Suppressor macrophage treated with lipopolysaccharide for 1 hour (primary cell): ENCODE data around the gene ZSWIM3.
"Not testable (repeated sequence)": the region's sequence is repeated elsewhere in the genome, so short reads cannot be mapped to it uniquely, and the experiment has no call there.

ENCODE experiments used
- DNase-seq, 3 donors: peaks; one replicate each; pipeline ENCODE4 v3.0.0-alpha.2; 2020 to 2022

The ZSWIM3 gene

GRCh38 chr20:45890985-45891983 lies 33.9 kb downstream of the ZSWIM3 start, which contains the start of the genes CTSA and NEURL2:
Gene CTSA, plus strand, starts transcription at chr20:45891335. Its CDS starts 234 bp downstream, at chr20:45891569.
Gene NEURL2, minus strand, starts transcription at chr20:45891208. Its CDS starts 217 bp downstream, at chr20:45890991.
- DNase-seq, result peak; percentile 77 to 88 (median 85)

DNA sequence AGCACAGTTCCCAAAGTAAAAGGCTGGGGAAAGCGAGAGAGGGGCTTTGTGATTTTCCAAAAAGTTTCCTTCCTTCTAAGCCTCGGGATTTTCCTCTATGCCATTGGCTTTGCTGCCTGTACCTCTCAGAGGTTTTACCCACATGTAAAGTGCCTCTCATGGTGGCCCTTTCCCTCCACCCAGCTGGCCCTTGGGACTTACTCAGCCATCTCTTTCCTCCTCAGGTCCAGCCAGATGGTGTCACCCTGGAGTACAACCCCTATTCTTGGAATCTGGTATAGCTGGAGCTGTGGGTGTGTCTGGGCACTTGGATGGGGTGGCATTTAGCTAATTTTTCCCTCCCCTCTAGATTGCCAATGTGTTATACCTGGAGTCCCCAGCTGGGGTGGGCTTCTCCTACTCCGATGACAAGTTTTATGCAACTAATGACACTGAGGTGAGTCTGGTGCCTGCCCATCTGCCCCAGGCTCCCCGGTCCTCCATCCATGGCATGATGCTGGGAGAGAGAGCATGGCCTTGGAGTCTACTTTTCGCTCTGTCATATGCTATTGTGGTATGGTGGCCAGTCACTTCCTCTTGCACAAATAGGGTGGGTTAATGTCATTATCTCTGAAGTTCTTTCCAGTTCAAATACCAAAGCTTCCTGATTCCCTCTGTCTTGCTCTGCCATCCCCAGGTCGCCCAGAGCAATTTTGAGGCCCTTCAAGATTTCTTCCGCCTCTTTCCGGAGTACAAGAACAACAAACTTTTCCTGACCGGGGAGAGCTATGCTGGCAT lies 34.8 kb downstream of the ZSWIM3 start:
- DNase-seq, result peak; percentile 59 to 63 (median 63)

GRCh38 chr20:45892828-45893500 lies 35.5 kb downstream of the ZSWIM3 start:
- DNase-seq, result no peak

- DNase-seq, result no peak
These were observed 36.4 kb downstream of the ZSWIM3 start for GRCh38 chr20:45893831-45894230.

DNA sequence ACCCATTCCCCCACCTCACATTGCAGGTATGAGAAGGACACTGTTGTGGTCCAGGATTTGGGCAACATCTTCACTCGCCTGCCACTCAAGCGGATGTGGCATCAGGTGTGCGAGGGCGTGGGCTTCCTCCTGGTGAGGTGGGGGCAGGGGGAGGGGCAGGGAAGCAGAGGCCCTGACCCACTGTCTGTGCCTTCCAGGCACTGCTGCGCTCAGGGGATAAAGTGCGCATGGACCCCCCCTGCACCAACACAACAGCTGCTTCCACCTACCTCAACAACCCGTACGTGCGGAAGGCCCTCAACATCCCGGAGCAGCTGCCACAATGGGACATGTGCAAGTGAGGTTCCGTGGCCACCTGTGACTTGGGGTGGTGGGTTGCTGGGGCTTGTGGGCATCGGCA lies 37.4 kb downstream of the ZSWIM3 start:
- no peak for DNase-seq

DNA sequence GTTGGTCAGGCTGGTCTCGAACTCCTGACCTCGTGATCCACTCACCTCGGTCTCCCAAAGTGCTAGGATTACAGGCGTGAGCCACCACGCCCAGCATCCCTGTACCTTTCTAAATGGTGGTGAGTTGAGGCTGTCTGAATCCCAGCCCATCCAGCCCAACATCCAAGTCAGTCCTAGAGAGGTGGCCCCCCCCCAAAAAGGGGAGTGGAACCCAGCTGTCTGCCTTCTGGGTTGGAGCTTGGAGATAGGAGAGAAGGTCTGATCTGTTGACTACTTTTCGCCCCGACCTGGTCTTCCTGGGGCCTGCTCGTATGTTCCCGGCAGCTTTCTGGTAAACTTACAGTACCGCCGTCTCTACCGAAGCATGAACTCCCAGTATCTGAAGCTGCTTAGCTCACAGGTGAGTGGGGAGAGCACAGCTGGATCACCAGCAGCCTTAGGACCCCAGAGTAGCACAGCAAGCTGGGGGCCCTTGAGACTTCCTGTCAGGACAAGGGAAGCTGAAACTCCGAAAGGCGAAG lies 39.3 kb downstream of the ZSWIM3 start:
- DNase-seq, result no peak

DNA sequence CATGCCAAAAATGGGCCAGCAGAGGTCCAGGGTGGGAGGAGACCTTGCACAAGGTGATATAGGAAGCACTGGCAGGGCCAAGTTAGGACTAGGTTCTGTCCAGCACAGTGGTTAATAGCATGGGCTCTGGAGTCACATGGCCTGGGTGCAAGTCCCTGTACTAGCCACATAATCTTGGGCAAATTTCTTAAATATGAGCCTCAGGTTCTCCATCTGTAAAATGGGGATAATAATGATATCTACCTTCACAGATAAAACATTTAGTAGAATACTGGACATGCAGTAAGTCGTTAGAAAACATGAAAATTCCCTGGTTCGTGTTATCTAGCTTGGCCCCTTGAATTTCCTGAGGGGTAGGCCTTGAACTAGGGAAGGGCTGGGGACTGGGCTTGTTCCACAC lies 39.9 kb downstream of the ZSWIM3 start:
- DNase-seq, result no peak

DNA sequence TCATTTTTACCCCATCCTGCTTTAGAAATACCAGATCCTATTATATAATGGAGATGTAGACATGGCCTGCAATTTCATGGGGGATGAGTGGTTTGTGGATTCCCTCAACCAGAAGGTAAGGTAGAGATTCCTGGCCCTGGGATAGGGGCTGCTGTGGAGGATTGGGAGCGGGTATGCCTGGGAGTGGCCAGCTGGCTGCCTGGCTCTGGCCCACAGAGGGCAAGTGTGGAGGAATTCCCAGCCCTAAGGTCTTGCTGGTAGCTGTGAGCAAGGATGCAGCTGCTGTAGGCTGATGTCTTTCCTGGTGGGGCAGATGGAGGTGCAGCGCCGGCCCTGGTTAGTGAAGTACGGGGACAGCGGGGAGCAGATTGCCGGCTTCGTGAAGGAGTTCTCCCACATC lies 40.3 kb downstream of the ZSWIM3 start:
- no peak for DNase-seq

DNA sequence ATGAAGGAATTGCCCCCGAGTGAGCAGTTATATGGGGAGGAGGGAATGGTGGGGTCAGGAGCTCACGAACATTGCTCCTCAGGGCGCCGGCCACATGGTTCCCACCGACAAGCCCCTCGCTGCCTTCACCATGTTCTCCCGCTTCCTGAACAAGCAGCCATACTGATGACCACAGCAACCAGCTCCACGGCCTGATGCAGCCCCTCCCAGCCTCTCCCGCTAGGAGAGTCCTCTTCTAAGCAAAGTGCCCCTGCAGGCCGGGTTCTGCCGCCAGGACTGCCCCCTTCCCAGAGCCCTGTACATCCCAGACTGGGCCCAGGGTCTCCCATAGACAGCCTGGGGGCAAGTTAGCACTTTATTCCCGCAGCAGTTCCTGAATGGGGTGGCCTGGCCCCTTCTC lies 40.9 kb downstream of the ZSWIM3 start:
- DNase-seq, result no peak

DNA sequence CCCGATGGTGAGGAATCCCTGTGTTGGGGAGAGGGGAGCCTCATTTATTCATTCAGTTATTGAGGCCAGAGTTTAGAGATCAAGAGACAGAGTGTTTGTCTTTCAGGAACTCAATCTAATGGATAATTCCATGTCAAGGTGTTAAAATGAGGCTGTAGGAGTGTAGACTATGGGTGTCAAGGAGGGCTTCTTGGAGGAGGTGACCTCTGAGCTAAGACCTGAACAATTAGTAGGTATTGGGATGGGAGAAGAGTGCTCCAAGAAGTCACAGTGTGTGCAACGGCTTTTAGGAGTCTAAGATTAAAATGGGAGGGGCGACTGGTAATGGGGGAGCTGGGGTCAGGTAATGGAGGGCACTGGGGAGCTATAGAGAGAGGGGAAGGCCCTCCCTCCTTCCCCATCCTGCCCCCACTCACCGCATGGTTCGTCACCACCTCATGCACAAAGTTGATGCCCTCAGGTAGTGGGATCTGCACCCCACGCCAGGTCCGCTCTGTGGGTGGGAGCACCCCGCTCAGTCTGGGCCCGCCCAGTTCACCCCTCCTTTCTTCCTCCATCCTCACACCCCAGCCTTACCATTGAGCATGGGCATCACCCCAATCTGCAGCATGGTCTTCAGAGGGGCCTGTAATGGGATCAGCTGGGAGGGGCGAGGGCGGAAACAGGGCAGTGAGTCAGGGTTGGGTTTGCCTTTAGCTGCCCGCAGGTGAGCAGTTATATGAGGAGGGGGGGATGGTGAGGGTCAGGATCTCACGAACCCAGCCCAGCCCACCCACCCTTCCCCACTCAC lies 41.8 kb downstream of the ZSWIM3 start:
- no peak for DNase-seq

DNA sequence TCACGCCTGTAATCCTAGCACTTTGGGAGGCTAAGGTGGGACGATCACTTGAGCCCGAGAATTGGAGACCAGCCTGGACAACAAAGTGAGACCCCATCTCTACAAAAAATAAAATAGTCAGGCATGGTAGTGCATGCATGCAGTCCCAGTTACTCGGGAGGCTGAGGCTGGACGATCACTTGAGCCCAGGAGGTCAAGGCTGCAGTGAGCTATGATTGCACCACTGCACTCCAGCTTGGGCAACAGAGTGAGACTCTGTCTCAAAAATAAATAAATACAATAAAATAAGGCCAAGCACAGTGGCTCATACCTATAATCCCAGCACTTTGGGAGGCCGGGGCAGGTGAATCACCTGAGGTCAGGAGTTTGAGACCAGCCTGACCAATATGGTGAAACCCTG lies 43.9 kb downstream of the ZSWIM3 start:
- DNase-seq, result not testable (repeated sequence)

DNA sequence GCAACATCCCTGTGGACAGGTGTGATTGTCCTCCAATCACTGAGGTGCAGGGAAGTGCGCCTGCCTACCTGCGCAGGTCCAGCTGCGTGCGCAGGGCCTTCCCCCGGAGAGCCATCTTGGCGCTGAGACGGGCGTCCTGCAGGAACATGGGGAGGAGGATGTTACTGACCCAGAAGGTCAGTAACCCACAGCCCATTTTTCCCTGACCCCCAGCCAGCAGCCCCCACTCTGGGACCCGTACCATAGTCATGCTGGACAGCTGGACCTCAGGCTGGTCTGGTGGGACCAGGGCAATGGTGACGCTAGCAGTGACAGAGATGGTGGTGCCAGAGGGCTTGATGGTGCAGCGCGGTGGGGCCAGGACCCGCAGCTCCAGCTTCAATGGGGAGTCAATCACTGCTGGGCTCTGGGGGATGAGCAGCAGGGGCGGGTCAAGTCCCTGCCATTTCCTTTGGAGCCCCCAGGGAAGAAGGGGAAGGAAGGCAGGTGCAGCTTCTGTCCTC lies 44.8 kb downstream of the ZSWIM3 start:
- no peak for DNase-seq

DNA sequence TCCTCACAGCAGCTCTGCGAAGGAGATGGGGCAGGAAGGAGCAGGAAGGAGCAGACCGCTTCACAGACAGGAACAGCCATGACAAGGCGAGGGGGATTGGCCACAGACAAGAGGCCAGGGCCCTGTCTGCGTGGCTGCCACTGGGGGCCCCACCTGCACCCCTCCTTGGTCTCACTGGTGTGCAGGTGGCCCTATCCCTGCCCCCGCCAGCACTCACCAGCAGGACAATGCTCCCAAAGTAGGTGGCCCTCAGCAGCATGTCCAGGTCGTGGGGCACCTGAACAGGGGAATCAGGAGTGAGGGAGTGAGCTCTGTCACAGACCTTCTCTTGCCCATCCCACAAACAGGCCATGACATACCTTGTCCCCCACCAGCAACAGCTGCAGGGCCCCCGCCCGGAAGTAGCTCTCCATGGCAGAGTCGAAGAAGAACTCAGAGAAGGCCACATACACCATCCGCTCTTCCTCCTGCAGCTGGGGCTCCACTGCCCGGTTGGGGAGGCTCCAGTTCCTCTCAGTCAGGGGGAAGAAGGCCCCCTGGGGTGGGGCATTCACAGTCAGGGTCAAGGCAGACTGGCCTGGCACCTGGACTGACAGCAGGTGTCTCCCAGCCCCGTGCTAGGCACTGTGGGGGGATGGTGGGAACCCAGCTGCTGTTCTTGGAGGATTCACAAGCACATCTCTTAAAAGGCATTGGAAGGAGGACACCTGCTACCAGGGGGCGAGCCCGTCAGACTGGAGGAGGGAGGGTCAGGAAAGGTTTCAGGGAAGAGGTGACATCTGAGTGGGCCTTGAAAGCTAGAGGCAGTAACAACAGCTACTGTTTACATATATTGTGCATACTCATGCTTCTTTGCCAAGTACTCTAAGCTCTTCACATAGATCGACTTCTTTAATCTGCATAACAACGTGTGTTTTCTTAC lies 47.4 kb downstream of the ZSWIM3 start:
- no peak for DNase-seq

- DNase-seq, result no peak
These were observed 48.2 kb downstream of the ZSWIM3 start for GRCh38 chr20:45905505-45906079.

DNA sequence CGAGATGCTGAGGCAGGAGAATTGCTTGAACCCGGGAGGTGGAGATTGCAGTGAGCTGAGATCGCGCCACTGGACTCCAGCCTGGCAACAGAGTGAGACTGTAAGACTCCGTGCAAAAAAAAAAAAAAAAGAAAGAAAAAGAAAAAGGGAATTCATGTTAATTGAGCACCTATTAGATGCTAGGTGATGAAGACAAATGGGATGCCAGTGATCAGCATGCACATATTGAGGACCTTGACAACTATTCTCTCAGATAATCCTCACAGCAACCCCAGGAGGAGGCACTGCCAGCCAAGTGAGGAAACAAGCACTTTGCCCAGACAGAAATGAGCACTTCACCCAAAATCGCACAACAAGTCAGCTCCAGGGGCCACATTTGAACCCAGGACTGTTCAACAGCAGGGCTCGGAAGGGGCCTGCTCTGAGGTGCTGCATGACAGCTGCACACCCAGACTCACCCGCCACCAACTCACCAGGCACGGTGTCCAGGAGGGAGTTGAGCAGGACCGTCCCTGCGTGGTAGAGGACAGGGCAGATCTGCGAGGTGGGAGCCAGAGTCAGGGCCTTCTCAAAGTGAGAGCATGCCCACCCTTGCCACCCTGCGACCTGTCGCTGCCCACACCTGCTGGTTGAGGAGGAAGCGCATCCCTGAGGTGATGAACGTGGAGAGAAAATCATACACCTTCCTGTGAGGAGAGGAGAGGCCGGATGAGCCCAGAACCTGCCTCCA lies 50.0 kb downstream of the ZSWIM3 start:
- DNase-seq, result no peak

DNA sequence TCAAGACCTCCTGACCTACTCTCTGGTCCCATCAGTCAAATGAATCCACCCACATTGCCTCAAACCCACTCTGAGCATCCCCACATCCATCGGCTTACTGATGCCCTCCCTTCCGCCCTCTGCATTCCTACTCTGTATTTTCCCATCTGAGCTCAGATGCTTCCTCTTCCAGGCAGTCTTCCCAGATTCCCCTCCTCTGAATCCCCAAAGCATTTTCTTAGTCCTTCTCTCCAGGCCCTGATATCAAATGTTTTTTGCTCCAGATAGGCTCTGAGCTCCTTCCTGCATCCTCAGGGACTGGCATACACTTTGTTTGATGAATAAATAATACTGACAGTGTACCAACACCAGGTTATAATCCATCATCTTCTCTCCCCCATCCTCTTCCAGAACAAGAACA lies 50.7 kb downstream of the ZSWIM3 start:
- no peak for DNase-seq

GRCh38 chr20:45909336-45909808 lies 52.0 kb downstream of the ZSWIM3 start:
- DNase-seq, result no peak

GRCh38 chr20:45909817-45910669 lies 52.6 kb downstream of the ZSWIM3 start:
- peak; percentile 63 to 69 (median 69) for DNase-seq
